ENCODE data around the gene SRSF9. TPM values are rescaled to one million over a fixed set of nuclear protein-coding genes. Genes with fewer than 3 reads are reported as not detected.
A peak's percentile ranks its signal among the peaks of the same experiment; 100 is the strongest.

The SRSF9 gene
- total and polyA plus RNA-seq, 2 of the 13 experiments (the other 11 are each of a cell fraction or from before 2014, with no cell fraction given): 125 to 144 TPM

DNA sequence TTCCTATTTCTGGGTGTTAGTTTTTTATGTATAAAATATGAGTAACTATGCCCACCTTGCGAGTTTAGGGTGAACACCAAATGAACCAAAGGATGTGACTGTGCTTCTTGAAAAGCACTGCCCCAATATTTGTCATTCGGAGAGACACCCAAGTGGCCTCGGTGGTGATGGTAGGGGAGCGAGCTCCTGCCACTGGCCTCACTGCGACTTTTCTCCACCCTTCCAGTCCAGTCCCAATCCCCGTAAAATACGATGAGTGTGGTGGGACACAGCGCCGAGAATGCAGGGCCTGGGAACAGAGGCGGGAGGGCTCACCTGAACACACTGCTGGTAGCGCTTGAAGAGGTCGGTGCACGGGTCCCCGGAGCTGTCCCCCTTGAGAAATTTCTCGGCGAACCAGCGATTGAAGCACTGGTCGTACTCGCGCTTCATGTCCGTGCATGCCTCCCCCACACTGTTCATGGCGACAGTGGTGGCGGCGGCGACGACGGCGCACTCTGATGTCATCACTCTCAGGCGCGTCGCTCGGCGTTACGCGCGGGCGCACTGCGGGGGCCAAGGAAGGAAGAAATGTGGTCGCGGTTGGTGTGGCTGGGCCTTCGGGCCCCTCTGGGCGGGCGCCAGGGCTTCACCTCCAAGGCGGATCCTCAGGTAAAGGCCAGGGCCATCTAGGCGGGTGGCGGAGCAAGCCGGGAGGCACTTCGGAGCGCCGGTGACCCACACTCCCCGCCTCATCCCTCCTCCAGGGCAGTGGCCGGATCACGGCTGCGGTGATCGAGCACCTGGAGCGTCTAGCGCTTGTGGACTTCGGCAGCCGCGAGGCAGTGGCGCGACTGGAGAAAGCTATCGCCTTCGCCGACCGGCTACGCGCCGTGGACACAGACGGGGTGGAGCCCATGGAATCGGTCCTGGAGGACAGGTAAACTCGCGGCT, 23.4 kb downstream of the SRSF9 start, which contains the start of the genes GATC and TRIAP1 (continued):
- TF ChIP-seq NRL (CRISPR knock-in tag; IDR thresholded peaks at IDR 0.05; ENCODE audit: borderline replicate concordance): peak; percentile 95; the same call in 1 of the 2 replicates
- TF ChIP-seq ZNF260 (CRISPR knock-in tag; IDR thresholded peaks at IDR 0.05; ENCODE audit: borderline replicate concordance, low read depth): no peak
- peak; percentile 99 for TF ChIP-seq CREB1 (IDR thresholded peaks at IDR 0.05)
- peak; percentile 100 for TF ChIP-seq CREB1 (CRISPR knock-in tag; IDR thresholded peaks at IDR 0.05)
- peak; percentile 91 for TF ChIP-seq GABPB1 (CRISPR knock-in tag; IDR thresholded peaks at IDR 0.05)
- peak; percentile 48; the same call in 1 of the 2 replicates for TF ChIP-seq GPN1 (CRISPR knock-in tag; IDR thresholded peaks at IDR 0.05; ENCODE audit: borderline replicate concordance)
- TF ChIP-seq TAF1 (CRISPR knock-in tag; IDR thresholded peaks at IDR 0.05): peak; percentile 96
- TF ChIP-seq HIVEP1 (CRISPR knock-in tag; IDR thresholded peaks at IDR 0.05): peak; percentile 56; the same call in 1 of the 2 replicates
- peak; percentile 97 for TF ChIP-seq ZNF772 (CRISPR knock-in tag; IDR thresholded peaks at IDR 0.05)
- TF ChIP-seq DNMT3B (CRISPR knock-in tag; conservative IDR thresholded peaks at IDR 0.05): no peak
- TF ChIP-seq SMARCE1 (IDR thresholded peaks at IDR 0.05; ENCODE audit: borderline replicate concordance): no peak
- peak; percentile 60; the same call in 1 of the 2 replicates for TF ChIP-seq IRF9 (CRISPR knock-in tag; IDR thresholded peaks at IDR 0.05; ENCODE audit: borderline replicate concordance)
- TF ChIP-seq ZNF468 (CRISPR knock-in tag; IDR thresholded peaks at IDR 0.05): 0 out of 2 replicates have a peak, but pooled peaks have one; percentile 49
- TF ChIP-seq CHCHD3 (CRISPR knock-in tag; IDR thresholded peaks at IDR 0.05): 0 out of 2 replicates have a peak, but pooled peaks have one; percentile 31
- peak; percentile 78 for TF ChIP-seq ZNF335 (CRISPR knock-in tag; IDR thresholded peaks at IDR 0.05)
- peak; percentile 99 for TF ChIP-seq ZHX2 (IDR thresholded peaks at IDR 0.05; ENCODE audit: low read depth)
- TF ChIP-seq ZHX2 (CRISPR knock-in tag; IDR thresholded peaks at IDR 0.05; ENCODE audit: borderline replicate concordance): no peak
- peak; percentile 100 for TF ChIP-seq GATAD1 (CRISPR knock-in tag; IDR thresholded peaks at IDR 0.05)
- TF ChIP-seq, protein P1, sequence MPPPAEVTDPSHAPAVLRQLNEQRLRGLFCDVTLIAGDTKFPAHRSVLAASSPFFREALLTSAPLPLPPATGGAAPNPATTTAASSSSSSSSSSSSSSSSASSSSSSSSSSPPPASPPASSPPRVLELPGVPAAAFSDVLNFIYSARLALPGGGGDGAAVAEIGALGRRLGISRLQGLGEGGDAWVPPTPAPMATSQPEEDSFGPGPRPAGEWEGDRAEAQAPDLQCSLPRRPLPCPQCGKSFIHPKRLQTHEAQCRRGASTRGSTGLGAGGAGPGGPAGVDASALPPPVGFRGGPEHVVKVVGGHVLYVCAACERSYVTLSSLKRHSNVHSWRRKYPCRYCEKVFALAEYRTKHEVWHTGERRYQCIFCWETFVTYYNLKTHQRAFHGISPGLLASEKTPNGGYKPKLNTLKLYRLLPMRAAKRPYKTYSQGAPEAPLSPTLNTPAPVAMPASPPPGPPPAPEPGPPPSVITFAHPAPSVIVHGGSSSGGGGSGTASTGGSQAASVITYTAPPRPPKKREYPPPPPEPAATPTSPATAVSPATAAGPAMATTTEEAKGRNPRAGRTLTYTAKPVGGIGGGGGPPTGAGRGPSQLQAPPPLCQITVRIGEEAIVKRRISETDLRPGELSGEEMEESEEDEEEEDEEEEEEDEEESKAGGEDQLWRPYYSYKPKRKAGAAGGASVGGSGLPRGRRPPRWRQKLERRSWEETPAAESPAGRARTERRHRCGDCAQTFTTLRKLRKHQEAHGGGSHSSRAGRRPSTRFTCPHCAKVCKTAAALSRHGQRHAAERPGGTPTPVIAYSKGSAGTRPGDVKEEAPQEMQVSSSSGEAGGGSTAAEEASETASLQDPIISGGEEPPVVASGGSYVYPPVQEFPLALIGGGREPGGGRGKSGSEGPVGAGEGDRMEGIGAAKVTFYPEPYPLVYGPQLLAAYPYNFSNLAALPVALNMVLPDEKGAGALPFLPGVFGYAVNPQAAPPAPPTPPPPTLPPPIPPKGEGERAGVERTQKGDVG (CRISPR knock-in tag; IDR thresholded peaks at IDR 0.05; ENCODE audit: borderline replicate concordance): peak; percentile 93; the same call in 1 of the 2 replicates

Measured in HepG2 (cell line).